HEK293T (cell line): ENCODE measurements around the gene ITSN1.

Experiments
- CTCF ChIA-PET: fragments of 350-600 bp; formaldehyde crosslinking; extraction: SDS; loops from one replicate; lab custom pipeline; 2021; ENCODE audit warnings: antibody characterized with exemption, inconsistent platforms; lab: Yijun Ruan, JAX
- POLR2A ChIA-PET: fragments of 350-600 bp; formaldehyde crosslinking; extraction: SDS; loops from one replicate; lab custom pipeline; 2020; ENCODE audit warnings: antibody characterized with exemption, inconsistent platforms; lab: Yijun Ruan, JAX
- DNase-seq: peaks from one replicate; pipeline ENCODE4 v3.0.0; 2012; ENCODE audit warnings: mixed read lengths; ENCODE audit errors: extremely low spot score
- ARNT ChIP-seq: fragments of 450-650 bp; IDR thresholded peaks from 2 replicates; pipeline ENCODE4 v1.6.1; 2017; ENCODE audit warnings: mild to moderate bottlenecking
- BHLHE40 ChIP-seq: fragments of 450-650 bp; IDR thresholded peaks from 2 replicates; pipeline ENCODE4 v1.6.1; 2016; ENCODE audit warnings: mild to moderate bottlenecking, moderate library complexity, borderline replicate concordance
- CTBP1 ChIP-seq: fragments of 450-650 bp; IDR thresholded peaks from 2 replicates; pipeline ENCODE4 v1.6.1; 2016; ENCODE audit warnings: borderline replicate concordance
- ELF4 ChIP-seq: fragments of 450-650 bp; IDR thresholded peaks from 2 replicates; pipeline ENCODE4 v1.6.1; 2017; ENCODE audit warnings: antibody characterized with exemption
- FOXA1 ChIP-seq: fragments of 450-650 bp; IDR thresholded peaks from 2 replicates; pipeline ENCODE4 v1.6.1; 2016; ENCODE audit warnings: mild to moderate bottlenecking
- FOXK2 ChIP-seq: fragments of 450-650 bp; IDR thresholded peaks from 2 replicates; pipeline ENCODE4 v1.6.1; 2016; ENCODE audit warnings: mild to moderate bottlenecking
- FOXM1 ChIP-seq: fragments of 450-650 bp; IDR thresholded peaks from 2 replicates; pipeline ENCODE4 v1.6.1; 2017; ENCODE audit warnings: mild to moderate bottlenecking, borderline replicate concordance
- HDGF ChIP-seq: fragments of 450-650 bp; IDR thresholded peaks from 2 replicates; pipeline ENCODE4 v1.6.1; 2017; ENCODE audit warnings: antibody characterized with exemption, borderline replicate concordance
- L3MBTL2 ChIP-seq: fragments of 450-650 bp; conservative IDR thresholded peaks from 2 replicates; pipeline ENCODE4 v1.6.1; 2016; ENCODE audit warnings: mild to moderate bottlenecking
- LEF1 ChIP-seq: fragments of 450-650 bp; IDR thresholded peaks from 2 replicates; pipeline ENCODE4 v1.6.1; 2017; ENCODE audit warnings: mild to moderate bottlenecking, borderline replicate concordance
- NFRKB ChIP-seq: fragments of 450-650 bp; IDR thresholded peaks from 2 replicates; pipeline ENCODE4 v1.6.1; 2016; ENCODE audit warnings: mild to moderate bottlenecking, moderate library complexity
- SP1 ChIP-seq: fragments of 450-650 bp; IDR thresholded peaks from 2 replicates; pipeline ENCODE4 v1.6.1; 2017
- SUZ12 ChIP-seq: fragments of 450-650 bp; IDR thresholded peaks from 2 replicates; pipeline ENCODE4 v1.6.1; 2016; ENCODE audit warnings: mild to moderate bottlenecking
- TARDBP ChIP-seq: fragments of 450-650 bp; IDR thresholded peaks from 2 replicates; pipeline ENCODE4 v1.6.1; 2016
- ZNF384 ChIP-seq: fragments of 450-650 bp; IDR thresholded peaks from 2 replicates; pipeline ENCODE4 v1.6.1; 2016
- TF ChIP-seq, protein P1 (sequence below): fragments of 450-650 bp; IDR thresholded peaks from 2 replicates; pipeline ENCODE4 v1.6.1; 2016

ITSN1 gene

DNA sequence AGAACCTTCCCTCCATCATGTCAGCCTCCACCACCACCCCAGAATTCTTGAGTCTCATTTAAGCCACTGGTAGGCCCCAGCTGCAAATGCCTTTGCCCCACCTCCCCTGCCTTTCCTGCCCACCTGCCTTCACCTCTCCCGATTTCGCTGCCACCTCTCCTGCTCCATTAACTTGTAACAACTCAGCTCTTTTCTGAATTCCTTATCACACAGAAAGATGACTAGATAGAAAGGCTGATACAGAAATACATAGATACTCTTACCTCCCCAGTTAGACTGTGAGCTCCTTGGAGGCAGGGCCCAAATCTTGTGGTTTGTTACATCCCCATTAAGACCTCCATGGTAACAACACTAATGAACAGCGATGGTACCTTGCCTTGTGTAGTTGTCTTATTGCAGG lies 203.8 kb downstream of the ITSN1 start:
- CTCF ChIA-PET, result no interaction called here
- TF ChIP-seq ELF4 (no peak), TARDBP (no peak), SUZ12 (no peak), SP1 (no peak)
- no peak for DNase-seq
- POLR2A ChIA-PET, result no interaction called here

DNA sequence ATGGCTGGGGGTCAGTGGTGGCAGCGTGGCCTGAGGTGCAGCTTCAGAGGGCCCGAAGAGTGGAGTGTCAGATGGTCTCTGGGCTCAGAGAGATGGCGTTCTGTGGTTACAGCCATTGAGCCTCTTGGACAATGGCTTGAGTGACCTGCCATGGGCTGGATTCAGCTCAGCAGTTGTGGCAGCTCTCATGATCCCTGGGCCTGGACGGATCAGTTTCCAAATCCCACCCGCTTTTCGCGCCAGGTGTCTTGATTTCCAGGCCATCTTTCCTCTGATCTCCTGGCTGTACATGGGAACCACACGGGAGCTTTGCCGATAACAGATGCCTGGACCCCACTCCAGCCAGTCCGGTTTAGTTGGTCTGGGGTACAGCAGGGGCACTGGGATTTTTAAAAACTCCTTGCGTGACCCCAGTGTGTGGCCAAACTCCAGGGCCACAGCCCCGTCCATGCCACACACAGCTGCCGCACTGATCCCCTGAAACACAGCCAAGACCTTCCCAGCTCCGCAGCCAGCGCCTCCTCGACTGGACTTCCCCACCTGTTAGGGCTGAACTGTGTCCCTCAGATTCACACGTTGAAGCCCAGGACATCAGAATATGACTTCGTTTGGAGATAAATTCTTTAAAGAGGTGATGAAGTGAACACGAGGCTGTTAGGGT lies 205.4 kb downstream of the ITSN1 start:
- DNase-seq, result no peak
- POLR2A ChIA-PET, result no interaction called here
- CTCF ChIA-PET, result no interaction called here
- TF ChIP-seq, protein P1, sequence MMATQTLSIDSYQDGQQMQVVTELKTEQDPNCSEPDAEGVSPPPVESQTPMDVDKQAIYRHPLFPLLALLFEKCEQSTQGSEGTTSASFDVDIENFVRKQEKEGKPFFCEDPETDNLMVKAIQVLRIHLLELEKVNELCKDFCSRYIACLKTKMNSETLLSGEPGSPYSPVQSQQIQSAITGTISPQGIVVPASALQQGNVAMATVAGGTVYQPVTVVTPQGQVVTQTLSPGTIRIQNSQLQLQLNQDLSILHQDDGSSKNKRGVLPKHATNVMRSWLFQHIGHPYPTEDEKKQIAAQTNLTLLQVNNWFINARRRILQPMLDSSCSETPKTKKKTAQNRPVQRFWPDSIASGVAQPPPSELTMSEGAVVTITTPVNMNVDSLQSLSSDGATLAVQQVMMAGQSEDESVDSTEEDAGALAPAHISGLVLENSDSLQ, result no peak
- TF ChIP-seq CTBP1 (no peak), TARDBP (no peak), L3MBTL2 (no peak)

DNA sequence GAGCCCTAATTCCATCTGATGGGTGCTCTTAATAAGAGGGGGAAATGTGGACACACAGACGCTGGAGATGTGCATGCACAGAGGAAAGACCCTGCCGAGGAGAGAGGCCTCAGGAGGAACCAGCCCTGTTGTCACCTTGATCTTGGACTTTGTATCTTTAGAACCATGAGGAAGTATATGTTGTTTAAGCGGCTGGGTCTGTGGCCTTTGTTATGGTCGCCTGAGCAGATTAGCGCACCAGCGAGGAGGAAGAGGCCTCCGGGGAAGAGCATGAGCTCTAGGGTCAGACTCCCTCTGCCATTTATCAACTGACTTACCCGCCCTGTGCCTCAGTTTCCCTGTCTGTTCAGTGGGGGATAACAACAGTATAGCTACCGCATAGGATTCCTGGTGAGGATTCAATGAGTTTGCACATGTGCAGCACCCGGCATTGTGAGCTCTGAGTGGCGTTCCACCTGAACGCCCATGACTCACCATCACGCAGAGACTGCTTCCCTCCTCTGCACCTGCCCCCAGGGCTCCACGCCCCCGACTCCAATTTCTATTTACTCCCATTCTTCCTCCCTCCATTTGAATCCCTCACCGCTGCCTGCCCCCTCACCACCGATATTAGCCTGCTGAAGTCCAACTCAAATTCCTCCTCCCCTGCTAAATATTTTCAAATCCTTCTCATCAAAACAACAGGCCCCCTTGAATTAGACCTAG lies 206.1 kb downstream of the ITSN1 start:
- no peak for DNase-seq
- TF ChIP-seq L3MBTL2 (no peak), FOXM1 (no peak), NFRKB (no peak), LEF1 (no peak), ELF4 (no peak), ZNF384 (no peak), FOXA1 (no peak), FOXK2 (no peak), BHLHE40 (no peak), TARDBP (no peak), HDGF (no peak), SUZ12 (no peak), SP1 (no peak), ARNT (no peak)
- TF ChIP-seq, protein P1, result no peak
- ChIA-PET POLR2A (no interaction called here), CTCF (no interaction called here)

DNA sequence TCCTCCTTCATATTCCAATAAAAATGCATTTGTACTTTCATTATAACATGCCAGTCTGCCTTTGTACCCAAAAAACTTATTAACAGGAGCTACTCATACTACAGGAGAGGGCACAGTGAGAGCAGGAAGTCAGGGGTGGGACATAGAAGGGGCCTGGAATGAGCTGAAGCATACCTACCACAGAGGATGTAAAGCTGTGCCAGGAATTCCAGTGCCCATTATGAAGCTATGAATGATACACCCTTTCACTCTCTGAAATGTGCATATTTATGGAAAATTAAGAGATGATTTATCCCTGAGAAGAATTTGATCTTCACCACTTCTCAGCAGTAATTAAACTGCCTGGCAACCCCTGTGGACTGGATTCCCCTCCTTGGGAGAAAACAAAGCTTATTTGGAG lies 207.5 kb downstream of the ITSN1 start:
- CTCF ChIA-PET, result interaction anchor here (0.6 to 1.3 kb wide), 3 partner anchors 29 to 437 kb away, joined by 3 read pairs; no protein-coding TSS in a partner anchor
- no peak for TF ChIP-seq SUZ12
- TF ChIP-seq, protein P1, result no peak
- no peak for DNase-seq
- POLR2A ChIA-PET, result interaction anchor here (1.2 kb wide), 1 partner anchor 209 kb away, joined by 4 read pairs; no protein-coding TSS in a partner anchor

DNA sequence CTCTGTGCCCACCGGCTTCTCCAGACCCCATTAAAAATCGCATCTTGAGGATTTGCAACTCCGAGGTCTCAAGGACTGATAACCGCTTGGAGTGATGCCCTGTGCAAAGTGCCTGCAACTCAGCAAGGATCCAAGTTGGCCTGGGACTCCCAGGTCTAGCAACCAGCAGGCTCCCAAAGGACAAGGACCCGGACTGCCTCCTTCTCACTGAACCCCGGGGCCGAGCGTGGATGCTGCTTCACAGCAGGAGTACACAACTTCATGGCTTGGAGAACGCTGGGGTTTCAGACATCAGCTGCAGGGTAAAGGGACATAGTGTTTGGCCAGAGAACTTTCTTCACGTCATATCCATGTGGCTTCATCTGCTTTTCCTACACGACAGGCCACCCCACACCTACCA lies 208.1 kb downstream of the ITSN1 start:
- TF ChIP-seq CTBP1 (no peak), FOXK2 (no peak), ARNT (no peak), ZNF384 (no peak), L3MBTL2 (no peak), SUZ12 (no peak), HDGF (no peak), LEF1 (no peak), FOXA1 (no peak), BHLHE40 (no peak), FOXM1 (no peak), ELF4 (no peak), TARDBP (no peak), NFRKB (no peak), SP1 (no peak)
- TF ChIP-seq, protein P1, result no peak
- CTCF ChIA-PET, result interaction anchor here (0.6 to 1.3 kb wide), 2 partner anchors 30 to 438 kb away, joined by 3 read pairs; no protein-coding TSS in a partner anchor
- DNase-seq, result no peak
- POLR2A ChIA-PET, result interaction anchor here (1.2 kb wide), 1 partner anchor 209 kb away, joined by 4 read pairs; no protein-coding TSS in a partner anchor

DNA sequence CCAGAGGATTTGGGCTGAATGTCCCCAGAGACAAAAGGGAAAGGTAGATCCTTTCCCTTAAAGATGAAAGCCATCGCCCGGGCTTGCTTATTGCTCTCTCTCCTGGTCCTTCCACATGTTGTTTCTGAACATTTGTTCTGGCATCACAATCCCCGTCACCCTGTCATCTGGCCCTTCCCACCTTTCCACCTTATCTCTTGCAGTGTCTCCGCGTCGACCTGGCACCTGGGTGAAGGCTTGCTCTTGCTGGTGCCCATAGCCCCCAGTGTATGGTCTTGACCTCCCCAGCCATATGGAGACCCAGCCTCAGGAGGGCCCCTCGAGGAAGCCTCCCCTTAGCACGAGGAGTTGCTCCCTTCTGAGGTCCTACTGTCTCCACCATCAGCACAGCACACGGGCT lies 208.7 kb downstream of the ITSN1 start:
- TF ChIP-seq FOXK2, result no peak
- TF ChIP-seq ARNT, result no peak
- TF ChIP-seq HDGF, result no peak
- no peak for TF ChIP-seq BHLHE40
- TF ChIP-seq TARDBP, result no peak
- no peak for TF ChIP-seq SUZ12
- no peak for TF ChIP-seq CTBP1
- TF ChIP-seq FOXA1, result no peak
- TF ChIP-seq NFRKB, result no peak
- no peak for TF ChIP-seq FOXM1
- TF ChIP-seq ZNF384, result no peak
- TF ChIP-seq ELF4, result no peak
- no peak for TF ChIP-seq LEF1
- TF ChIP-seq L3MBTL2, result no peak
- no peak for DNase-seq
- ChIA-PET CTCF (interaction anchor here (1.3 kb wide), 1 partner anchor 30 kb away, joined by 3 read pairs; no protein-coding TSS in a partner anchor), POLR2A (no interaction called here)
